Retinal pigment epithelial cell (primary cell): ENCODE measurements around the gene TMPRSS12.
A peak's percentile ranks its signal among the peaks of the same experiment; 100 is the strongest.
"Not testable (repeated sequence)": the region's sequence is repeated elsewhere in the genome, so short reads cannot be mapped to it uniquely, and the experiment has no call there.

Experiments
- DNase-seq: peaks from one replicate; pipeline ENCODE4 v3.0.0-alpha.2; 2010; ENCODE audit warnings: low read depth
- H3K4me3 ChIP-seq: 2 replicates; pipeline ENCODE4 v1.5.1; 2011; ENCODE audit warnings: mild to moderate bottlenecking, low read length, control low read depth, moderate library complexity
- TF ChIP-seq, protein P1 (sequence below): conservative IDR thresholded peaks from 2 replicates; pipeline ENCODE4 v1.5.1; 2011; ENCODE audit warnings: low read depth, low read length, control low read depth, inconsistent platforms

The TMPRSS12 gene

DNA sequence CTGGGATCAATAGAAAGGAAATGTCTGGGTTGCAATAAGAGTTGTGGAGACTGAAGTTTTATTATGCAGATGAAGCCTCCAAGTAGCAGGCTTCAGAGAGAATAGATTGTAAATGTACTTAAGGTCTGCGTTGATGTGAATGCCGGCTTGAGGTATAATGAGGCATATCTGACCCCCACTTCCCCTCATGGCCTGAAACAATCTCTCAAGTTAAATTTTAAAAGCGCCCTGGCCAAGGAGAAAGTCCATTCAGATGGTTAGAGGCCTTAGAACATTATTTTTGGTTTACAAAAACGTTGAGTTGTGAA, 81.4 kb downstream of the TMPRSS12 start:
- DNase-seq = no peak
- TF ChIP-seq, protein P1, sequence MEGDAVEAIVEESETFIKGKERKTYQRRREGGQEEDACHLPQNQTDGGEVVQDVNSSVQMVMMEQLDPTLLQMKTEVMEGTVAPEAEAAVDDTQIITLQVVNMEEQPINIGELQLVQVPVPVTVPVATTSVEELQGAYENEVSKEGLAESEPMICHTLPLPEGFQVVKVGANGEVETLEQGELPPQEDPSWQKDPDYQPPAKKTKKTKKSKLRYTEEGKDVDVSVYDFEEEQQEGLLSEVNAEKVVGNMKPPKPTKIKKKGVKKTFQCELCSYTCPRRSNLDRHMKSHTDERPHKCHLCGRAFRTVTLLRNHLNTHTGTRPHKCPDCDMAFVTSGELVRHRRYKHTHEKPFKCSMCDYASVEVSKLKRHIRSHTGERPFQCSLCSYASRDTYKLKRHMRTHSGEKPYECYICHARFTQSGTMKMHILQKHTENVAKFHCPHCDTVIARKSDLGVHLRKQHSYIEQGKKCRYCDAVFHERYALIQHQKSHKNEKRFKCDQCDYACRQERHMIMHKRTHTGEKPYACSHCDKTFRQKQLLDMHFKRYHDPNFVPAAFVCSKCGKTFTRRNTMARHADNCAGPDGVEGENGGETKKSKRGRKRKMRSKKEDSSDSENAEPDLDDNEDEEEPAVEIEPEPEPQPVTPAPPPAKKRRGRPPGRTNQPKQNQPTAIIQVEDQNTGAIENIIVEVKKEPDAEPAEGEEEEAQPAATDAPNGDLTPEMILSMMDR = no peak
- H3K4me3 ChIP-seq = peak overlapping the region; percentile 27

GRCh38 chr12:50924439-50925341, 82.0 kb downstream of the TMPRSS12 start:
- H3K4me3 ChIP-seq = peak overlapping the region; percentile 27
- DNase-seq = peak; percentile 83
- TF ChIP-seq, protein P1 = no peak

DNA sequence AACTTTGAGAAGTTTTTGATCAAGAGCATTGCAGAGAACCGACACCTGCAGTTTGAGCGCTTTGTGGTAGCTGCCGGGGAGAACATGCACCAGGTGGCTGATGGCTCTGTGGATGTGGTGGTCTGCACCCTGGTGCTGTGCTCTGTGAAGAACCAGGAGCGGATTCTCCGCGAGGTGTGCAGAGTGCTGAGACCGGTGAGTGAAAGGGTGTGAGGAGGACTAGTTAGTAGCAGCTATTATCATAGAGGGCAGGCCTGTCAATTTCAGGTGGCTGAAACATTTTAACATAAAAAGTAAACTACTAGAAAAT, 82.6 kb downstream of the TMPRSS12 start:
- no peak for DNase-seq
- peak overlapping the region; percentile 9 for H3K4me3 ChIP-seq
- TF ChIP-seq, protein P1 = no peak

GRCh38 chr12:50925920-50926319, 83.2 kb downstream of the TMPRSS12 start:
- no peak overlapping the region for H3K4me3 ChIP-seq
- TF ChIP-seq, protein P1 = no peak
- no peak for DNase-seq

GRCh38 chr12:50926415-50926814, 83.7 kb downstream of the TMPRSS12 start:
- H3K4me3 ChIP-seq = no peak overlapping the region
- no peak for DNase-seq

DNA sequence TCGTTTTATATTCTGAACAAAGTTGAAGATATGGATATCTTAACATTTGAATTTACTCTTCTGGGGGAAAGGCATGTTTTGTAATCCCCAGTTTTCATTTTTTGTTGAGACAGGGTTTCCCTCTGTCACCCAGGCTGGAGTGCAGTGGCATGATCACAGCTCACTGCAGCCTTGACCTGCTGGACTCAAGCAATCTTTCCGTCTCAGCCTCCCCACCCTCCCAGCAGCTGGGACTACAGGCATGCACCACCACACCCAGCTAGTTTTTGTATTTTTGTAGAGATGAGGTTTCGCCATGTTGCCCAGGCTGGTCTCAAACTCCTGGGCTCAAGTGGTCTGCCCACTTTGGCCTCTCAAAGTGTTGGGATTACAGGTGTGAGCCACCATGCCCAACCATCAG, 84.2 kb downstream of the TMPRSS12 start:
- not testable (repeated sequence) for DNase-seq, H3K4me3 ChIP-seq

More at GRCh38 chr12:50926415-50926814, 83.7 kb downstream of the TMPRSS12 start:
- TF ChIP-seq, protein P1 = no peak

DNA sequence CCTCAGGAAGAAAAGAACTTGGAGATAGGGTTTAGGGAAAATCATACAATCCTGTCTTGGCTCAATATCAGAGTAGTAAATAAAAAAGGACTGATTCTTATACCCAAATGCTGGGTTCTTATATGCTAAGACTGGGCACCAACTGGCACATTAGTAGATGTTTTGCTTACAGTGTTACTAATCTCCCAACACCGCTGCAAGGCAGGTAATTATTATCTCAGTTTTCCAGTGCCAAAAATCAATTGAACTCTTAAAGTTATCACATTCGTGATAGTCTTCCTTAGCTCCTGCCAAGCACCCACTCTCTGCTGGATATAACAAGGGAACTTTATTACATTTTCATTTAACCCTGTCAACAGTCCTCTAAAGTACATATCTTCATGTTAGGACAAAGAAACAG, 84.6 kb downstream of the TMPRSS12 start:
- H3K4me3 ChIP-seq = no peak overlapping the region
- no peak for DNase-seq
- TF ChIP-seq, protein P1 = no peak

DNA sequence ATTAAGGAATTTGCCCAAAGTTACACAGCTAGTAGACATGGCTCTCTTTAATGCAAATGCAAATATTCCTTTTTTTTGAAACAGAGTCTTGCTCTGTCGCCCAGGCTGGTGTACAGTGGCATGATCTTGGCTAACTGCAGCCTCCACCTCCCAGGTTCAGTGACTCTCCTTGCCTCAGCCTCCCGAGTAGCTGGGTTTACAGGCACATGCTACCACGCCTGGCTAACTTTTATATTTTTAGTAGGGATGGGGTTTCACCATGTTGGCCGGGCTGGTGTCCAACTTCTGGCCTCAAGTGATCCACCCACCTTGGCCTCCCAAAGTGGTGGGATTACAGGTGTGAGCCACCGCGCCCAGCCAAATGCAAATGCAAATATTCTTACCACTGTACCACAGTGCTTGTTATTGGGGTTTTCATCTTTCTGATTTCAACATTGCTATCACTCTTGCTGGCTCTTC, 85.1 kb downstream of the TMPRSS12 start:
- H3K4me3 ChIP-seq = no peak overlapping the region
- DNase-seq = no peak
- TF ChIP-seq, protein P1 = no peak
